Measurements from ENCODE around the gene FAP.

DNA sequence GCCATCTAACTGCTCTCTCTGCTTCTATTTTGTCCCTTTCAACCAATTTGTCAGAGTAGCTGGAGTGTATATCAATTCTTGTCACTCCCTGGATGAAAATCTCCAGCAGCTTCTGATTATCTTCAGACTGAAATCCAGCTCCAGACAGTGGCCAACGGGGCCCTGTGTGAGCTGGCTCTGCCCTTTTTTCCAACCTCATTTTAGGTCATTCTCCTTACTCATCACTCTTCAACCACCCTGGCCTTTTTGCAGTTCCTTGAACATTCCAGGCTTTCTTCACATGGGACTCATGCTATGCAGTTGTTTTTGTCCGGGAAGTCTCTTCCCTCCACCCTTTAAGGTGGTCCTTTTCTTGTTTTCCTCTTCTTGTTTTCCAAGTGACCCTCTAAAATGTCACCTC, 15.4 kb upstream of the FAP start:
- TF ChIP-seq, protein P1, sequence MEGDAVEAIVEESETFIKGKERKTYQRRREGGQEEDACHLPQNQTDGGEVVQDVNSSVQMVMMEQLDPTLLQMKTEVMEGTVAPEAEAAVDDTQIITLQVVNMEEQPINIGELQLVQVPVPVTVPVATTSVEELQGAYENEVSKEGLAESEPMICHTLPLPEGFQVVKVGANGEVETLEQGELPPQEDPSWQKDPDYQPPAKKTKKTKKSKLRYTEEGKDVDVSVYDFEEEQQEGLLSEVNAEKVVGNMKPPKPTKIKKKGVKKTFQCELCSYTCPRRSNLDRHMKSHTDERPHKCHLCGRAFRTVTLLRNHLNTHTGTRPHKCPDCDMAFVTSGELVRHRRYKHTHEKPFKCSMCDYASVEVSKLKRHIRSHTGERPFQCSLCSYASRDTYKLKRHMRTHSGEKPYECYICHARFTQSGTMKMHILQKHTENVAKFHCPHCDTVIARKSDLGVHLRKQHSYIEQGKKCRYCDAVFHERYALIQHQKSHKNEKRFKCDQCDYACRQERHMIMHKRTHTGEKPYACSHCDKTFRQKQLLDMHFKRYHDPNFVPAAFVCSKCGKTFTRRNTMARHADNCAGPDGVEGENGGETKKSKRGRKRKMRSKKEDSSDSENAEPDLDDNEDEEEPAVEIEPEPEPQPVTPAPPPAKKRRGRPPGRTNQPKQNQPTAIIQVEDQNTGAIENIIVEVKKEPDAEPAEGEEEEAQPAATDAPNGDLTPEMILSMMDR (IDR thresholded peaks at IDR 0.05) = no peak
- no peak for TF ChIP-seq POLR2A (IDR thresholded peaks at IDR 0.05)

Data from testis (tissue), 2 donors.